NT2/D1 (cell line): ENCODE data around the gene HM13.
"Not testable (repeated sequence)": the region's sequence is repeated elsewhere in the genome, so short reads cannot be mapped to it uniquely, and the experiment has no call there.

Source experiments
- SUZ12 ChIP-seq: IDR thresholded peaks from 2 replicates; pipeline ENCODE4 v1.6.1; 2011; ENCODE audit not compliant: insufficient read length, insufficient read depth; ENCODE audit errors: extremely low read depth
- YY1 ChIP-seq: IDR thresholded peaks from 2 replicates; pipeline ENCODE4 v1.6.1; 2011; ENCODE audit not compliant: insufficient read length, insufficient read depth

DNA sequence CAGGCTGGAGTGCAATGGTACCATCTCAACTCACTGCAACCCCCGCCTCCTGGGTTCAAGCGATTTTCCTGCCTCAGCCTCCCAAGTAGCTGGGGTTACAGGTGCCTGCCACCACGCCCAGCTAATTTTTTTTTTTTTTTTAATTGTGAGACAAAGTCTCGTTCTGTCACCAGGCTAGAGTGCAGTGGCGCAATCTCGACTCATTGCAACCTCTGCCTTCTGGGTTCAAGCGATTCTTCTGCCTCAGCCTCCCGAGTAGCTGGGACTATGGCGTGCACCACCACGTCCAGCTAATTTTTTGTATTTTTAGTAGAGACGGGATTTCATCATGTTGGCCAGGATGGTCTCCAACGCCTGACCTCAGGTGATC lies 98.0 kb downstream of the HM13 start:
- TF ChIP-seq YY1, SUZ12: not testable (repeated sequence)
